ENCODE results near the gene UVSSA.

UVSSA gene

GRCh38 chr4:1402516-1403091 lies 55.6 kb downstream of the UVSSA start:
- in situ Hi-C loops (cut with MboI; ENCODE audit: low sequenced_read_pairs, unreplicated experiment): no loop called here
- TF ChIP-seq CTCF (IDR thresholded peaks at IDR 0.05; ENCODE audit: borderline replicate concordance, control extremely low read depth, extremely low read depth, insufficient read depth, missing control alignments): no peak
- DNase-seq (ENCODE audit: low spot score): no peak

DNA sequence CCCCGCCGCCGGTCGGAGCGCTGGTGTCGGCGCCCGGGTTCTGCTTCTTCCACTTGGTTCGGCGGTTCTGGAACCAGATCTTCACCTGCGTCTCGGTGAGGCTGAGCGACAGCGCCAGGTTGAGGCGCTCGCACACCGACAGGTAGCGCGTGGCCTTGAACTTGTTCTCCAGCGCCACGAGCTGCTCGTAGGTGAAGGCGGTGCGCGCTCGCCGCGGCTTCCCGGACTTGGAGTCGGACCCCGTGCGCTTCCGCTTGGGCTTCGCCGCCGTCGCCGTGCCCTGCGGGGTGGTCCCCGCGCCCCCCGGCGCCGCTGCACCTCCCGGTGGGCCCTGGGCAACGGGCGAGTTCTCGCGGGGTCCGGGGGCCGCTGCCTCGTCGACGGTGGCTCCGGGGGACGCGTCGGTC lies 56.2 kb downstream of the UVSSA start:
- no peak for TF ChIP-seq CTCF (IDR thresholded peaks at IDR 0.05; ENCODE audit: borderline replicate concordance, control extremely low read depth, extremely low read depth, insufficient read depth, missing control alignments)
- no peak for DNase-seq (ENCODE audit: low spot score)
- in situ Hi-C loops (cut with MboI; ENCODE audit: low sequenced_read_pairs, unreplicated experiment): no loop called here

GRCh38 chr4:1403591-1404572 lies 56.9 kb downstream of the UVSSA start:
- DNase-seq (ENCODE audit: low spot score): no peak
- no peak for TF ChIP-seq CTCF (IDR thresholded peaks at IDR 0.05; ENCODE audit: borderline replicate concordance, control extremely low read depth, extremely low read depth, insufficient read depth, missing control alignments)
- in situ Hi-C loops (cut with MboI; ENCODE audit: low sequenced_read_pairs, unreplicated experiment): no loop called here

DNA sequence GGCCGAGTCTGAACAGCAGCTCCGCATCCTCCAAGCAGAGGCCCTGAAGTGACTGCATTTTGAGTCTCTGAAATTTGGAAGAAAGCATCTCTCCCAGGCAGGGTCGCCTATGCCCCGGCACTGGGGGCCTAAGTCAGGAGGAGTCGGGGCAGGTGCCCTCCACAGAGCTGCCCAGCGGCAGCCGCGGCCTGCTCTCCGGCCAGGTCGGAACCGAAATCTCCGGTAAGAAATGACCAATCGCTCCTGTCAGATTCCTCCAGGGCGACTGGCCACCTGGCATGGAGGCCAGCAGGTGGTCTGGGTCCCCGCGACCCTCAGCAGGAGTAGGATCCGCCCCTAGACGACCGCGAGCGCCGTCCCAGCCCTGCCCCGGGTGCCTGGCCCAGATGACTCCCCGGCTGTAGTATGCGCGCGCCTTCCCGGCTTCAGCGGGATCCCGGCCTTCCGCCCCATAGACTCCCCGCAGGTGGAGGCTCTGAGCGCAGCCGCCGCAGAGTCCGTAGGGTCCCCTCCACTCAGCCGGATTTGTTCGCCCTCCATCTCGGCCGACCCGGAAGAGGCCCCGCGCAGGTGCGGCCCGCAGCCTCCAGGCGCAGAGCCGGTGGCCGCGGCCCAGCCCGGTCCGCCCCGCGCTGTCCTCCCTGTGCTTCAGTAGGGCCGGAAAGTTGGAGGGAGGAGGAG lies 57.7 kb downstream of the UVSSA start:
- in situ Hi-C loops (cut with MboI; ENCODE audit: low sequenced_read_pairs, unreplicated experiment): no loop called here
- DNase-seq (ENCODE audit: low spot score): no peak
- no peak for TF ChIP-seq CTCF (IDR thresholded peaks at IDR 0.05; ENCODE audit: borderline replicate concordance, control extremely low read depth, extremely low read depth, insufficient read depth, missing control alignments)

GRCh38 chr4:1405254-1405635 lies 58.2 kb downstream of the UVSSA start:
- in situ Hi-C loops (cut with MboI; ENCODE audit: low sequenced_read_pairs, unreplicated experiment): no loop called here
- no peak for DNase-seq (ENCODE audit: low spot score)
- no peak for TF ChIP-seq CTCF (IDR thresholded peaks at IDR 0.05; ENCODE audit: borderline replicate concordance, control extremely low read depth, extremely low read depth, insufficient read depth, missing control alignments)

DNA sequence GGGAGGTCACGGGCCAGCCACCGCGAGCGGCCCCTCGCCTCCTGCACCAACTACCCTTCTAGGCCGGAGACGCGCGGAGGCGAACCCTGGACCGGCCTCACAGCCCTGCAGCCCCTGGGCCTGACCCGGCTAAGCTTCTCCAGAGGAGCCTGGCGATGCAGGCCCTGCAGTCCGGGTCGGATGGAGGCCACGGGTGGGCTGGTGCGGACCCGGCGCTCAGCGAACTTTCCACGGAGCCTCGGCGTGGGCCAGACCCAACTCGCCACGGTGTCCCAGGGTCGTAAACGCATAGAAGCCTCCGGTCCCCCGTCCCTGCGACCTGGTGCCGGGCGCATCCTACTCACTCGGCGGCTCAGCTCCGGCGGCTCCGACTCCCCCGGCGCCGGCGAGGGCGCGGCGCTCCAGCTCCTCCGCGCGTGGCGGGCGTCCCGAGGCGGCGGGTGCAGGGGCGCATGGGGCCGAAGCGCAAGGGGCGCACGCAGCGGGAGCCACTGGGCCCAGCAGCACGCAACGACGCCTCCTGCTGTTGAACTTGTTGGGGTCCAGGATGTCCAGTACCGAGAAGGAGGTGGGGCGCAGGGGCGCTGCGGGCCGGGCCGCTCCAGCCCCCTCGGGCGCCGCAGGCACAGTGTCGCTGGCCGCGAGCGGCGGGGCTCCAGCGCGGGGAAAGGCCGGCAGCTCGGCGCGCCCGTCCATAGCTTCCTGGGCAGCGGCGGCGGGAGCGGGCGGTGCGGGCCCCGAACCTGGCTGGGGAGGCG lies 58.8 kb downstream of the UVSSA start:
- in situ Hi-C loops (cut with MboI; ENCODE audit: low sequenced_read_pairs, unreplicated experiment): no loop called here
- DNase-seq (ENCODE audit: low spot score): peak; percentile 37

More for the DNA sequence above, 58.8 kb downstream of the UVSSA start:
- TF ChIP-seq CTCF (IDR thresholded peaks at IDR 0.05; ENCODE audit: borderline replicate concordance, control extremely low read depth, extremely low read depth, insufficient read depth, missing control alignments): no peak

Measured in GM13976 (cell line).